Mucosa of descending colon (tissue), 3 donors: ENCODE data around the gene GABBR2. TPM values are rescaled to one million over a fixed set of nuclear protein-coding genes. Genes with fewer than 3 reads are reported as not detected.

Source experiments
- ATAC-seq: fragments of 200-7000 bp; cut with Tn5 transposase; one replicate; pipeline ENCODE4 v1.9.1; 2020; ENCODE audit warnings: mild to moderate bottlenecking, moderate library complexity
- DNase-seq, 3 donors: peaks; one replicate each; pipeline ENCODE4 v3.0.0-alpha.2; 2020
- H3K36me3 ChIP-seq: fragments of 200-600 bp; one replicate; pipeline ENCODE4 v1.8.0; 2021; ENCODE audit warnings: low read depth, mild to moderate bottlenecking
- H3K4me1 ChIP-seq: fragments of 200-600 bp; one replicate; pipeline ENCODE4 v1.8.0; 2021; ENCODE audit warnings: low read depth, mild to moderate bottlenecking
- H3K4me3 ChIP-seq: fragments of 200-600 bp; one replicate; pipeline ENCODE4 v1.8.0; 2021; ENCODE audit warnings: mild to moderate bottlenecking
- H3K9me3 ChIP-seq: fragments of 200-600 bp; one replicate; pipeline ENCODE4 v1.8.0; 2021; ENCODE audit warnings: mild to moderate bottlenecking
- CTCF ChIP-seq: fragments of 200-600 bp; IDR thresholded peaks from one replicate; pipeline ENCODE4 v1.8.0; 2022; ENCODE audit warnings: antibody characterized with exemption, mild to moderate bottlenecking
- intact Hi-C, 2 donors: fragments of 100-400 bp; cut with DNase I in 1 of 2; cut with micrococcal nuclease in 1 of 2; formaldehyde crosslinking; loops; one replicate each; pipeline versions ENCODE4 v1.11.0 to v1.11.1; 2022; cut with DNase I, micrococcal nuclease
- total RNA-seq, 3 donors: library from RNA; stranded (reverse); fragmentation: NEBNext Ultra II Directional in 2 of 3; extraction: Animal tissue kit (Norgen Biotek cat#: 25700) in 2 of 3; gene quantifications; one replicate each; pipeline versions ENCODE4 v1.2.1 to v1.2.4, GENCODE V29; 2021 to 2023
- donor health status: DM: no; HTN: no; CAD: no; lungs with moderate emphysema.
- donor health status: DM: no; HTN: no; CAD: no.
- donor health status: DM: no; HTN: yes; CAD: no.

The GABBR2 gene
- total RNA-seq, 3 donors from 2014 or later = 0.35 TPM; not detected in 2

GRCh38 chr9:98719055-98719454 is 10.3 kb upstream of the GABBR2 start:
- ATAC-seq (no peak), DNase-seq (no peak)
- intact Hi-C loops = no loop called here
- Histone ChIP-seq H3K4me3 (no peak overlapping the region), H3K4me1 (no peaks in the 10 kb centered on the region), H3K9me3 (no peaks in the 10 kb centered on the region), H3K36me3 (no peaks in the 10 kb centered on the region)
- no peak for TF ChIP-seq CTCF

- H3K9me3 ChIP-seq = no peaks in the 10 kb centered on the region
- no peak overlapping the region for H3K4me3 ChIP-seq
- no peaks in the 10 kb centered on the region for H3K36me3 ChIP-seq
- no peak for ATAC-seq
- no peak for TF ChIP-seq CTCF
- H3K4me1 ChIP-seq = no peaks in the 10 kb centered on the region
- no peak for DNase-seq
- intact Hi-C loops = no loop called here
These were observed 6.1 kb upstream of the GABBR2 start for GRCh38 chr9:98714833-98715232.

- no peak for DNase-seq
- ATAC-seq = no peak
- Histone ChIP-seq H3K4me3 (no peak overlapping the region), H3K36me3 (no peaks in the 10 kb centered on the region), H3K9me3 (no peaks in the 10 kb centered on the region), H3K4me1 (no peaks in the 10 kb centered on the region)
- intact Hi-C loops = no loop called here
- no peak for TF ChIP-seq CTCF
These were observed 4.3 kb upstream of the GABBR2 start for GRCh38 chr9:98712987-98713386.

- intact Hi-C loops = no loop called here
- Histone ChIP-seq H3K4me1 (no peaks in the 10 kb centered on the region), H3K9me3 (no peaks in the 10 kb centered on the region), H3K36me3 (no peaks in the 10 kb centered on the region), H3K4me3 (no peak overlapping the region)
- DNase-seq (no peak), ATAC-seq (no peak)
- no peak for TF ChIP-seq CTCF
These were observed 1.5 kb upstream of the GABBR2 start for GRCh38 chr9:98709968-98710965.

GRCh38 chr9:98708103-98708932 is 417 bp downstream of the GABBR2 start:
- no peak for DNase-seq
- no peak for TF ChIP-seq CTCF
- Histone ChIP-seq H3K36me3 (no peaks in the 10 kb centered on the region), H3K4me1 (no peaks in the 10 kb centered on the region), H3K4me3 (no peak overlapping the region), H3K9me3 (no peaks in the 10 kb centered on the region)
- intact Hi-C loops = no loop called here
- no peak for ATAC-seq
